HCT116 (cell line): ENCODE results near the gene MTFR2.

Experiments
- ELF1 ChIP-seq: IDR thresholded peaks from 2 replicates; pipeline ENCODE4 v1.6.1; 2012; ENCODE audit warnings: low read depth, borderline replicate concordance
- POLR2A ChIP-seq: IDR thresholded peaks from 2 replicates; pipeline ENCODE4 v1.7.0; 2011; ENCODE audit warnings: borderline replicate concordance; ENCODE audit not compliant: insufficient read depth, insufficient read length; ENCODE audit errors: extremely low read depth
- TF ChIP-seq, protein P1 (sequence below), 3 experiments: fragments of 200-600 bp in 1 of 3; sonication (generic) in 1 of 3; IDR thresholded peaks in 2 of 3; conservative IDR thresholded peaks in 1 of 3; 2 replicates each; pipeline ENCODE4 v1.5.1; 2012 to 2017; ENCODE audit warnings: low read depth in 2 of 3, low read length in 2 of 3, antibody characterized with exemption in 1 of 3, borderline replicate concordance in 1 of 3, control low read depth in 1 of 3, mild to moderate bottlenecking in 1 of 3, mixed read lengths in 1 of 3, mixed run types in 1 of 3, moderate library complexity in 1 of 3; ENCODE audit not compliant: insufficient read depth in 1 of 3
- TF ChIP-seq, protein P2 (sequence below): IDR thresholded peaks from 2 replicates; pipeline ENCODE4 v1.6.1; 2012
- TF ChIP-seq, protein P3 (sequence below): IDR thresholded peaks from 2 replicates; pipeline ENCODE4 v1.6.1; 2012

DNA sequence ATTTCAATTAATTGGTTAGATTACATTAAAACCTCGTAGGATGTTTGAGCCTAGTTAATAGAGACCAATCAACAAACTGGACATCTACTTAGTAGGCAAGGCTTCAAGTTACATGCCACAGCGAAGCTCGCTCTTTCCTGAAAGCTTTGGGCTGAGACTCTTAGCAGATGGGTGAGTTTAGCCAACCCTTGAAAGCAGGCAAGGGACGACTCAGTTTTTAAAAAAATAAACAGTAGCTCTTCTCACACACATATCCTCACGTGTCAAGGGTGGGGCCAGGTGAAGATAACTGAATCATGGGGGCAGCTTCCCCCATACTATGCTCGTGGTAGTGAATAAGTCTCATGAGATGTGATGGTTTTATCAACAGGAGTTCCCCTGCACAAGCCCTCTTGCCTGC lies 775 bp downstream of the MTFR2 start:
- TF ChIP-seq, protein P1, sequence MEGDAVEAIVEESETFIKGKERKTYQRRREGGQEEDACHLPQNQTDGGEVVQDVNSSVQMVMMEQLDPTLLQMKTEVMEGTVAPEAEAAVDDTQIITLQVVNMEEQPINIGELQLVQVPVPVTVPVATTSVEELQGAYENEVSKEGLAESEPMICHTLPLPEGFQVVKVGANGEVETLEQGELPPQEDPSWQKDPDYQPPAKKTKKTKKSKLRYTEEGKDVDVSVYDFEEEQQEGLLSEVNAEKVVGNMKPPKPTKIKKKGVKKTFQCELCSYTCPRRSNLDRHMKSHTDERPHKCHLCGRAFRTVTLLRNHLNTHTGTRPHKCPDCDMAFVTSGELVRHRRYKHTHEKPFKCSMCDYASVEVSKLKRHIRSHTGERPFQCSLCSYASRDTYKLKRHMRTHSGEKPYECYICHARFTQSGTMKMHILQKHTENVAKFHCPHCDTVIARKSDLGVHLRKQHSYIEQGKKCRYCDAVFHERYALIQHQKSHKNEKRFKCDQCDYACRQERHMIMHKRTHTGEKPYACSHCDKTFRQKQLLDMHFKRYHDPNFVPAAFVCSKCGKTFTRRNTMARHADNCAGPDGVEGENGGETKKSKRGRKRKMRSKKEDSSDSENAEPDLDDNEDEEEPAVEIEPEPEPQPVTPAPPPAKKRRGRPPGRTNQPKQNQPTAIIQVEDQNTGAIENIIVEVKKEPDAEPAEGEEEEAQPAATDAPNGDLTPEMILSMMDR (IDR thresholded peaks at IDR 0.05 in 2 of 3, conservative IDR thresholded peaks at IDR 0.05 in 1 of 3; ENCODE audit: borderline replicate concordance in 1 of 3, insufficient read depth in 1 of 3, low read depth in 2 of 3, low read length in 2 of 3) = no peak
- TF ChIP-seq, protein P2, sequence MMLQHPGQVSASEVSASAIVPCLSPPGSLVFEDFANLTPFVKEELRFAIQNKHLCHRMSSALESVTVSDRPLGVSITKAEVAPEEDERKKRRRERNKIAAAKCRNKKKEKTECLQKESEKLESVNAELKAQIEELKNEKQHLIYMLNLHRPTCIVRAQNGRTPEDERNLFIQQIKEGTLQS = no peak
- TF ChIP-seq POLR2A = no peak
- no peak for TF ChIP-seq ELF1
- TF ChIP-seq, protein P3, sequence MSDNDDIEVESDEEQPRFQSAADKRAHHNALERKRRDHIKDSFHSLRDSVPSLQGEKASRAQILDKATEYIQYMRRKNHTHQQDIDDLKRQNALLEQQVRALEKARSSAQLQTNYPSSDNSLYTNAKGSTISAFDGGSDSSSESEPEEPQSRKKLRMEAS = no peak
